Lung (tissue), 12 donors: Measurements from ENCODE around the gene KRT73. TPM values are rescaled to one million over a fixed set of nuclear protein-coding genes. Genes with fewer than 3 reads are reported as not detected.

Experiments used
- ATAC-seq: fragments of 200-7000 bp; cut with Tn5 transposase; one replicate; pipeline ENCODE4 v1.9.1; 2020; ENCODE audit warnings: moderate number of reproducible peaks; ENCODE audit not compliant: insufficient read depth, low FRiP score
- DNase-seq, 3 donors: peaks; one replicate each; pipeline ENCODE4 v3.0.0-alpha.2; 2013 to 2017
- H3K27ac ChIP-seq, 2 donors: one replicate each; pipeline ENCODE4 v1.5.1; 2013; ENCODE audit warnings: mild to moderate bottlenecking in 2 of 2, moderate library complexity in 2 of 2, control low read depth in 1 of 2, inconsistent platforms in 1 of 2, low read depth in 1 of 2, low read length in 1 of 2
- H3K27me3 ChIP-seq, 3 donors: one replicate each; pipeline ENCODE4 v1.5.1; 2013; ENCODE audit warnings: low read length in 2 of 3; ENCODE audit not compliant: control insufficient read depth in 3 of 3, insufficient read depth in 3 of 3
- H3K36me3 ChIP-seq, 4 donors: one replicate each; pipeline ENCODE4 v1.5.1; 2013; ENCODE audit warnings: low read length in 4 of 4, mild to moderate bottlenecking in 1 of 4, moderate library complexity in 1 of 4; ENCODE audit not compliant: control insufficient read depth in 4 of 4, insufficient read depth in 4 of 4
- H3K4me1 ChIP-seq, 5 donors: one replicate each; pipeline ENCODE4 v1.5.1; 2013; ENCODE audit warnings: low read length in 5 of 5, mild to moderate bottlenecking in 2 of 5, moderate library complexity in 1 of 5; ENCODE audit not compliant: control insufficient read depth in 5 of 5, insufficient read depth in 5 of 5
- H3K4me3 ChIP-seq: one replicate; pipeline ENCODE4 v1.5.1; 2013; ENCODE audit warnings: mild to moderate bottlenecking, control low read depth, moderate library complexity
- H3K9ac ChIP-seq, 2 donors: one replicate each; pipeline ENCODE4 v1.5.1; 2013; ENCODE audit warnings: low read length in 2 of 2, control low read depth in 1 of 2; ENCODE audit not compliant: insufficient read depth in 1 of 2
- H3K9me3 ChIP-seq, 4 donors: one replicate each; pipeline ENCODE4 v1.5.1; 2013; ENCODE audit warnings: low read length in 3 of 4, mild to moderate bottlenecking in 1 of 4, moderate library complexity in 1 of 4; ENCODE audit not compliant: control insufficient read depth in 4 of 4, insufficient read depth in 3 of 4
- CTCF ChIP-seq: IDR thresholded peaks from 2 replicates; pipeline ENCODE4 v1.5.1; 2012; ENCODE audit warnings: mild to moderate bottlenecking; ENCODE audit errors: control extremely low read depth, extremely low read depth
- WGBS, 2 donors: extraction: QIAGEN DNeasy Blood & Tissue Kit; methylation state at CpG; one replicate each; pipeline ENCODE4 v1.1.7; 2013; 5-methylcytosine and 5-hydroxymethylcytosine counted together
- polyA plus RNA-seq, 2 donors: library from polyadenylated mRNA; stranded (reverse); fragments of 200-250 nt; gene quantifications; one replicate each; pipeline ENCODE4 v1.2.1, GENCODE V29; 2013
- total RNA-seq, 2 donors: library from RNA; depleted of rRNA in 1 of 2; stranded (reverse); fragments of >200 nt in 1 of 2; gene quantifications; one replicate each; pipeline ENCODE4 v1.2.1, GENCODE V29; 2014 to 2021
- donor health status: control.
- donor health status: control.
- donor health status: Bipolar disorder and iron deficiency.
- donor health status: healthy.
- donor health status: DM: yes; HTN: yes; CAD: no.

KRT73 gene
- total and polyA plus RNA-seq, 4 donors, result 0.07 TPM; not detected in 3

GRCh38 chr12:52573306-52573705 is 45.1 kb downstream of the KRT73 start:
- WGBS, 2 donors, result 89 to 91% methylated on average over 15 of the region's 15 CpGs
- ATAC-seq (no peak), DNase-seq (no peak)

GRCh38 chr12:52570511-52570910 is 47.8 kb downstream of the KRT73 start:
- WGBS, 2 donors, result 93 to 94% methylated on average over 10 of the region's 10 CpGs
- Histone ChIP-seq H3K9ac (no peak overlapping the region), H3K27me3 (peaks cover 0 to under 1% (median 0%) of the 10 kb centered on the region in 3 donors), H3K36me3 (no peaks in the 10 kb centered on the region), H3K9me3 (no peaks in the 10 kb centered on the region), H3K4me3 (no peak overlapping the region), H3K4me1 (no peaks in the 10 kb centered on the region), H3K27ac (no peak overlapping the region)
- TF ChIP-seq CTCF, result no peak
- DNase-seq (no peak), ATAC-seq (no peak)

More at GRCh38 chr12:52573306-52573705, 45.1 kb downstream of the KRT73 start:
- TF ChIP-seq CTCF, result no peak
- H3K27me3 ChIP-seq, result no peaks in the 10 kb centered on the region
- H3K4me3 ChIP-seq, result no peak overlapping the region
- no peak overlapping the region for H3K27ac ChIP-seq
- H3K9me3 ChIP-seq, result no peaks in the 10 kb centered on the region
- H3K36me3 ChIP-seq, result no peaks in the 10 kb centered on the region
- H3K4me1 ChIP-seq, result no peaks in the 10 kb centered on the region
- no peak overlapping the region for H3K9ac ChIP-seq

GRCh38 chr12:52568111-52568510 is 50.2 kb downstream of the KRT73 start:
- no peaks in the 10 kb centered on the region for H3K4me1 ChIP-seq
- H3K4me3 ChIP-seq, result no peak overlapping the region
- ATAC-seq, result no peak
- no peaks in the 10 kb centered on the region for H3K36me3 ChIP-seq
- peaks cover 0 to 7% (median 0%) of the 10 kb centered on the region in 3 donors for H3K27me3 ChIP-seq
- TF ChIP-seq CTCF, result no peak
- 87 to 92% methylated on average over 12 of the region's 12 CpGs for WGBS, 2 donors
- H3K9me3 ChIP-seq, result no peaks in the 10 kb centered on the region
- no peak overlapping the region for H3K27ac ChIP-seq
- no peak for DNase-seq
- H3K9ac ChIP-seq, result no peak overlapping the region

- peaks cover 0 to 12% (median 0%) of the 10 kb centered on the region in 3 donors for H3K27me3 ChIP-seq
- H3K27ac ChIP-seq, result no peak overlapping the region
- WGBS, 2 donors, result 57 to 67% methylated on average over 8 of the region's 8 CpGs
- H3K9me3 ChIP-seq, result no peaks in the 10 kb centered on the region
- no peak overlapping the region for H3K9ac ChIP-seq
- H3K4me1 ChIP-seq, result no peaks in the 10 kb centered on the region
- H3K36me3 ChIP-seq, result no peaks in the 10 kb centered on the region
- no peak overlapping the region for H3K4me3 ChIP-seq
- no peak for TF ChIP-seq CTCF
- no peak for ATAC-seq
- DNase-seq, result peak in 2 of 3 donors; percentile 22 to 24
These were observed 51.5 kb downstream of the KRT73 start for GRCh38 chr12:52566847-52567291.
